Natural killer cell (primary cell): Measurements from ENCODE around the gene CNRIP1. TPM values are rescaled to one million over a fixed set of nuclear protein-coding genes. Genes with fewer than 3 reads are reported as not detected.

ENCODE experiments used
- ATAC-seq, 3 donors: fragments of 150-1000 bp in 2 of 3; fragments of 200-7000 bp in 1 of 3; cut with Tn5 transposase; 1 replicate in 1 of 3; 2 replicates in 2 of 3; pipeline ENCODE4 v1.10.0; 2021; ENCODE audit warnings: mild to moderate bottlenecking in 2 of 3, moderate library complexity in 2 of 3
- DNase-seq, 2 donors: peaks; one replicate each; pipeline versions ENCODE4 v3.0.0 to v3.0.0-alpha.2; 2013 to 2021; ENCODE audit warnings: mixed read lengths in 1 of 2
- H3K27ac ChIP-seq: one replicate; pipeline ENCODE4 v1.5.1; 2013; ENCODE audit warnings: mild to moderate bottlenecking, low read length
- H3K27me3 ChIP-seq: one replicate; pipeline ENCODE4 v1.6.1; 2013; ENCODE audit warnings: low read length; ENCODE audit not compliant: control insufficient read depth, insufficient read depth
- H3K36me3 ChIP-seq: one replicate; pipeline ENCODE4 v1.6.1; 2013; ENCODE audit warnings: low read length; ENCODE audit not compliant: control insufficient read depth, insufficient read depth
- H3K4me1 ChIP-seq: one replicate; pipeline ENCODE4 v1.6.1; 2013; ENCODE audit warnings: low read length; ENCODE audit not compliant: control insufficient read depth, insufficient read depth
- H3K4me3 ChIP-seq: one replicate; pipeline ENCODE4 v1.5.1; 2013; ENCODE audit warnings: low read length
- H3K9me3 ChIP-seq: one replicate; pipeline ENCODE4 v1.6.1; 2013; ENCODE audit warnings: low read length; ENCODE audit not compliant: control insufficient read depth, insufficient read depth
- H3K27ac Mint-ChIP-seq, 2 donors: one replicate each; pipeline ENCODE4 v1.8.0; 2022; ENCODE audit warnings: mild to moderate bottlenecking in 2 of 2, mixed read lengths in 2 of 2, moderate library complexity in 1 of 2
- H3K27me3 Mint-ChIP-seq, 2 donors: one replicate each; pipeline ENCODE4 v1.8.0; 2022; ENCODE audit warnings: low read depth in 2 of 2, mixed read lengths in 2 of 2
- H3K36me3 Mint-ChIP-seq: one replicate; pipeline ENCODE4 v1.8.0; 2022; ENCODE audit warnings: mixed read lengths
- H3K4me1 Mint-ChIP-seq, 2 donors: one replicate each; pipeline ENCODE4 v1.8.0; 2022; ENCODE audit warnings: mixed read lengths in 2 of 2
- H3K4me3 Mint-ChIP-seq: one replicate; pipeline ENCODE4 v1.8.0; 2022; ENCODE audit warnings: mild to moderate bottlenecking, moderate library complexity, mixed read lengths
- H3K9me3 Mint-ChIP-seq, 2 donors: one replicate each; pipeline ENCODE4 v1.8.0; 2022; ENCODE audit warnings: mixed read lengths in 2 of 2
- CTCF ChIP-seq: fragments of 200-600 bp; IDR thresholded peaks from one replicate; pipeline ENCODE4 v1.8.0; 2022; ENCODE audit warnings: antibody characterized with exemption
- WGBS: methylation state at CpG from one replicate; pipeline ENCODE4 v1.1.7; 2013; ENCODE audit warnings: missing lambda C conversion rate; ENCODE audit not compliant: insufficient coverage; 5-methylcytosine and 5-hydroxymethylcytosine counted together
- intact Hi-C: fragments of 100-400 bp; cut with micrococcal nuclease; formaldehyde crosslinking; loops from one replicate; pipeline ENCODE4 v1.14.2; 2022
- total RNA-seq, 4 donors: library from RNA; stranded (reverse); fragments of 120-200 nt in 1 of 4; gene quantifications; one replicate each; pipeline versions ENCODE4 v1.2.3 to v1.2.4, GENCODE V29; 2013 to 2022

Gene CNRIP1
- total RNA-seq, 3 donors from 2014 or later (not counting 1 experiment from before 2014, with no cell fraction given), result 0.39 to 0.98 TPM; not detected in 1

- 75% methylated on average over 5 of the region's 5 CpGs for WGBS
- no peak for TF ChIP-seq CTCF
- intact Hi-C loops, result no loop called here
- Mint-ChIP-seq H3K27me3 (peaks cover 18% of the 10 kb centered on the region in 2 donors), H3K27ac (no peak overlapping the region), H3K36me3 (no peaks in the 10 kb centered on the region), H3K4me1 (no peaks in the 10 kb centered on the region), H3K9me3 (no peaks in the 10 kb centered on the region), H3K4me3 (no peak overlapping the region)
- Histone ChIP-seq H3K4me1 (no peaks in the 10 kb centered on the region), H3K27me3 (no peaks in the 10 kb centered on the region), H3K36me3 (no peaks in the 10 kb centered on the region), H3K27ac (no peak overlapping the region), H3K9me3 (no peaks in the 10 kb centered on the region), H3K4me3 (no peak overlapping the region)
- no peak for ATAC-seq
- DNase-seq, result no peak
These were observed 20.7 kb upstream of the CNRIP1 start for GRCh38 chr2:68340226-68341061.

- WGBS, result no CpG with 5 or more reads among the region's 1 CpG
- no peak overlapping the region for H3K4me3 Mint-ChIP-seq
These were observed 16.4 kb upstream of the CNRIP1 start for GRCh38 chr2:68336192-68336591.

GRCh38 chr2:68333931-68334330, 14.2 kb upstream of the CNRIP1 start:
- DNase-seq (no peak), ATAC-seq (no peak)
- H3K9me3 Mint-ChIP-seq, result no peaks in the 10 kb centered on the region
- Histone ChIP-seq H3K4me1 (no peaks in the 10 kb centered on the region), H3K27ac (no peak overlapping the region), H3K9me3 (no peaks in the 10 kb centered on the region), H3K36me3 (no peaks in the 10 kb centered on the region), H3K4me3 (no peak overlapping the region), H3K27me3 (no peaks in the 10 kb centered on the region)
- no peaks in the 10 kb centered on the region for H3K36me3 Mint-ChIP-seq
- peaks cover 3 to 11% of the 10 kb centered on the region in 2 donors for H3K27me3 Mint-ChIP-seq
- H3K4me3 Mint-ChIP-seq, result no peak overlapping the region
- TF ChIP-seq CTCF, result no peak
- no CpG with 5 or more reads among the region's 3 CpGs for WGBS
- peaks cover 0 to 6% of the 10 kb centered on the region in 2 donors for H3K4me1 Mint-ChIP-seq
- H3K27ac Mint-ChIP-seq, result no peak overlapping the region
- intact Hi-C loops, result no loop called here

More at GRCh38 chr2:68336192-68336591, 16.4 kb upstream of the CNRIP1 start:
- TF ChIP-seq CTCF, result no peak
- no peak overlapping the region for H3K27ac Mint-ChIP-seq
- Histone ChIP-seq H3K27me3 (no peaks in the 10 kb centered on the region), H3K4me1 (no peaks in the 10 kb centered on the region), H3K4me3 (no peak overlapping the region), H3K9me3 (no peaks in the 10 kb centered on the region), H3K36me3 (no peaks in the 10 kb centered on the region), H3K27ac (no peak overlapping the region)
- H3K4me1 Mint-ChIP-seq, result peaks cover 0 to 6% of the 10 kb centered on the region in 2 donors
- no peak for DNase-seq
- H3K9me3 Mint-ChIP-seq, result no peaks in the 10 kb centered on the region
- peaks cover 7 to 11% of the 10 kb centered on the region in 2 donors for H3K27me3 Mint-ChIP-seq
- no peaks in the 10 kb centered on the region for H3K36me3 Mint-ChIP-seq
- no peak for ATAC-seq
- intact Hi-C loops, result no loop called here
